AG10803 (cell line): ENCODE measurements around the gene ARMC2.
"Not testable (repeated sequence)": the region's sequence is repeated elsewhere in the genome, so short reads cannot be mapped to it uniquely, and the experiment has no call there.

ENCODE experiments used
- DNase-seq: peaks from one replicate; pipeline ENCODE4 v3.0.0; 2010; ENCODE audit warnings: low read depth
- H3K4me3 ChIP-seq: 2 replicates; pipeline ENCODE4 v1.5.1; 2011; ENCODE audit warnings: mild to moderate bottlenecking, low read length, control low read depth
- TF ChIP-seq, protein P1 (sequence below): conservative IDR thresholded peaks from 2 replicates; pipeline ENCODE4 v1.5.1; 2011; ENCODE audit warnings: mild to moderate bottlenecking, low read length, control low read depth, inconsistent platforms

Gene ARMC2

DNA sequence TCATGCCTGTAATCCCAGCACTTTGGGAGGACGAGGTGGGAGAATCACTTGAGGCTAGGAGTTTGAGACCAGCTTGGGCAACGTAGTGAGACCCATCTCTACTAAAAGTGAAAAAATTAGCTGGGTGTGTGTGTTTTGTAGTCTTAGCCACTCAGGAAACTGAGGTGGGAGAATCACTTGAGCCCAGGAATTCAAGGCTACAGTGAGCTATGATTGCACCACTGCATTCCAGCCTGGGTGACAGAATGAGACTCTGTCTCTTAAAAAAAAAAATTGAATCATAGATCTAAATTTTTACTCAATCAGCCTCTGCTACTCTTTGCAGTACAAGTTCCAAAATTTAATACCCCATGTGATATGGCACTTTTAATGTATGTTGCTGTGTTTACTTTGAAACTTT lies 121.6 kb downstream of the ARMC2 start:
- TF ChIP-seq, protein P1, sequence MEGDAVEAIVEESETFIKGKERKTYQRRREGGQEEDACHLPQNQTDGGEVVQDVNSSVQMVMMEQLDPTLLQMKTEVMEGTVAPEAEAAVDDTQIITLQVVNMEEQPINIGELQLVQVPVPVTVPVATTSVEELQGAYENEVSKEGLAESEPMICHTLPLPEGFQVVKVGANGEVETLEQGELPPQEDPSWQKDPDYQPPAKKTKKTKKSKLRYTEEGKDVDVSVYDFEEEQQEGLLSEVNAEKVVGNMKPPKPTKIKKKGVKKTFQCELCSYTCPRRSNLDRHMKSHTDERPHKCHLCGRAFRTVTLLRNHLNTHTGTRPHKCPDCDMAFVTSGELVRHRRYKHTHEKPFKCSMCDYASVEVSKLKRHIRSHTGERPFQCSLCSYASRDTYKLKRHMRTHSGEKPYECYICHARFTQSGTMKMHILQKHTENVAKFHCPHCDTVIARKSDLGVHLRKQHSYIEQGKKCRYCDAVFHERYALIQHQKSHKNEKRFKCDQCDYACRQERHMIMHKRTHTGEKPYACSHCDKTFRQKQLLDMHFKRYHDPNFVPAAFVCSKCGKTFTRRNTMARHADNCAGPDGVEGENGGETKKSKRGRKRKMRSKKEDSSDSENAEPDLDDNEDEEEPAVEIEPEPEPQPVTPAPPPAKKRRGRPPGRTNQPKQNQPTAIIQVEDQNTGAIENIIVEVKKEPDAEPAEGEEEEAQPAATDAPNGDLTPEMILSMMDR = no peak
- peak; percentile 42 for DNase-seq
- H3K4me3 ChIP-seq = no peak overlapping the region

DNA sequence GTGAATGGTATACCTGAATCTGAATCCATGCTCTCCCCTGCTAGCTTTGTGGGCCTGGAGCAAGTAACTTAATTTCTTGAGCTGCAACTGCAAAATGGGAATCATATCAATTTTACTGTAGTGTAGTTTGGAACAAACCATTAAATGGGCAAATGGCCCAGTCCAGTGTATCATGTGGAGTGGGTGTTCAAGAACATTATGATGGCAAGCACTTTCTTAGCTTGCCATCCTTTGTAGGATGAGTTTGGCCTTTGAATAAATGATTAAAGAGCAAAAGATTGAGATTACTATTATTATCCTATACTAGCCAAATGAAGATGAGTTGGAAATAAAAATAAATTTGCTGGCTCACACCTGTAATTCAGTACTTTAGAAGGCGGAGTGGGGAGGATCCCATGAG lies 126.0 kb downstream of the ARMC2 start:
- no peak overlapping the region for H3K4me3 ChIP-seq
- DNase-seq = no peak
- TF ChIP-seq, protein P1 = no peak

DNA sequence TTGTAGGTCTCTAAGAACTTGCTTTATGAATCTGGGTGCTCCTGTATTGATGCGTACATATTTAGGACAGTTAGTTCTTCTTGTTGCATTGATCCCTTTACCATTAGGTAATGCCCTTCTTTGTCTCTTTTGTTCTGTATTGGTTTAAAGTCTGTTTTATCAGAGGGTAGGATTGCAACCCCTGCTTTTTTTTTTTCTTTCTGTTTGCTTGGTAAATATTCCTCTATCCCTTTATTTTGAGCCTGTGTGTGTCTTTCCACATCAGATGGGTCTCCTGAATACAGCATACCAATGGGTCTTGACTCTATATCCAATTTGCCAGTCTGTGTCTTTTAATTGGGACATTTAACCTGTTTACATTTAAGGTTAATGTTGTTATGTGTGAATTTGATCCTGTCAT lies 130.4 kb downstream of the ARMC2 start:
- not testable (repeated sequence) for DNase-seq, H3K4me3 ChIP-seq

DNA sequence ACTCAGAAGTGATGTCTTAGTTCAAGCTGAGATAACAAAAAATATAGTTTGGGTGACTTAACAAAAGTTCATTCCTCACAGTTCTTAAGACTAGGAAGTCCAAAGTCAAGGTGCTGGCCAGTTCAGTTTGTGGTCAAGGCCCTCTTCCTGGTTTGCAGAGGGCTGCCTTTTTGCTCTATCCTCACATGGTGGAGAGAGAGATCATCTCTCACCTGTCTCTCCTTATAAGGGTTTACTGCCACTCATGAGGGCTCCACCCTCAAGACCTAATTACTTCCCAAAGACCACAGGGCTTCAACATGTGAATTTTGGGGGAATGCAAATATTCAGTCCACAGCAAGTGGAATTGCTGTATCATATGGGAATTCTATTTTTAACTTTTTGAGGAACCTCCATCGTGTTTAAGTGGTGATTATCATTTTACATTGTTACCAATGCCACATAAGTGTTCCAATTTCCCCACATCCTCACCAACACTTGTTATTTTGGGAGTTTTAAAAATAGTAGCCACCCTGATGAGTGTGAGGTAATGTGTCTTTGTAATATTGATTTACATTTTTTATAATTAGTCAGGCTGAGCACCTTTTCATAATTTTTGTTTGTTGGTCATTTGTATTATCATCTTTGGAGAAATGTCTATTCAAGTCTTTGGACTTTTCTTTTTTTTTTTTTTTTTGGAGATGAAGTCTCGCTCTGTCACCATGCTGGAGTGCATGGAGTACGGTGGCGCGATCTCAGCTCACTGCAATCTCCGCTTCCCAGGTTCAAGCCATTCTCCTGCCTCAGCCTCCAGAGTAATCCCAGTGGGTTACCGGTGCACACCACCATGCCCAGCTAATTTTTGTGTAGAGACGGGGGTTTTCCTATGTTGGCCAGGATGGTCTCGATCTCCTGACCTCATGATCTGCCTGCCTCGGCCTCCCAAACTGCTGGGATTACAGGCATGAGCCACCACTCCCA lies 134.2 kb downstream of the ARMC2 start:
- no peak overlapping the region for H3K4me3 ChIP-seq
- TF ChIP-seq, protein P1 = no peak
- DNase-seq = no peak

DNA sequence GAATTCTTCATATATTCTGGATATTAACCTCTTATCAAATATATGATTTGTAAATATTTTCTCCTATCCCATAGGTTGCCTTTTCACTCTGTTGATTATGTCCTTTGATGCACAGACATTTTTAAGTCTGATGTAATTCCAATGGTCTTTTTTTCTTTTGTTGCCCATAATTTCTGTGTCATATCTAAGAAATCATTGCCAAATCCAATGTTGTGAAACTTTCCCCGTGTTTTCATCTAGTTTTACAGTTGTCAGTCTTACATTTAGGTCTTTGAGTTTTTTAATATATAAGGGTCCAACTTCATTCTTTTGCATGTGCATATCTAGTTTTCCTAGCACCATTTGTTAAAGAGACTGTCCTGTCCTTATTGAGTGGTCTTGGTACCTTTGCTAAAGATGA lies 134.9 kb downstream of the ARMC2 start:
- H3K4me3 ChIP-seq = no peak overlapping the region
- no peak for DNase-seq
- TF ChIP-seq, protein P1 = no peak

DNA sequence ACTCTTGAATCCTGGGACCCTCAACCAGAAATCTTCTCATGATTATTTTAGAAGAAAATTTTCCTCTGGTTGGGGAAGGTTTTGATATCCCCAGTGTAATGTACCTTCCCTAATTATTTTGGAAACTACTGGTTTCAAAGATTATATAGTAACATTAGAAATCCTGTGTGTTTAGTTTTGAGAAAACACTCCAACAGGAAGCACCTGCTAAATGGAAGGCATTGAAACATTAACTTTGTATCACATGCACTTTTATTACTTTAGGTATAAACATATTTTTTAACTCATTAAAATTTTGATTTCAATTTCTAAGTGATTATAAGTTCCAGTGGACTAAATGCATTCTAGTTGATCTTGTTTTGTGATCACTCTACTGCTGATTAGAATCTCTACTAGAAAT lies 137.1 kb downstream of the ARMC2 start:
- DNase-seq = no peak
- no peak overlapping the region for H3K4me3 ChIP-seq
- TF ChIP-seq, protein P1 = no peak

DNA sequence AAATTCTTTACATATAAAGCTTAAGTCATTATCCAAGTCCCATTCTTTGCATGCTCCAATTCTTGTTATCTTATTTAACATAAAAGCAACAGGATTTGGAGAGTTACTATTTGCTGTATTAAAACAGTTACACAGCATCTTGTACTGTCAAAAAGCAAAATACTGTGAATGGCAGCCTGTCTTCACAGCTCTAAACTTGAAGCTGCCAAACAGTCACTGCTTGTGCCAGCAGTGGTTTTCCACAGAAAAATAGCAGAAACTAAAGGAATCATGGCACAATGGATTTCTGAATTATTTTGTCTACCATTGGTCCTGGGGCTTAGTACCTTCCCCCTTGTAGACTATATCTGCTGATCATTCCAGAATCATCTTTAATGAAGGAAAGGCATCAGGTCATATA lies 138.9 kb downstream of the ARMC2 start:
- H3K4me3 ChIP-seq = no peak overlapping the region
- DNase-seq = no peak
- TF ChIP-seq, protein P1 = no peak
